ENCODE measurements around the gene OR4C16.

OR4C16 gene

GRCh38 chr11:55571828-55572227, at the start of gene OR4C16:
Gene OR4C16, plus strand, starts transcription at chr11:55572128. Its CDS starts 0 bp downstream, at chr11:55572128.
- H3K27ac Mint-ChIP-seq = no peak within 1 kb of the TSS
- H3K36me3 Mint-ChIP-seq (ENCODE audit: low read depth) = no peaks in the 10 kb centered on the region
- H3K4me3 Mint-ChIP-seq = no peak within 1 kb of the TSS
- H3K27me3 Mint-ChIP-seq (ENCODE audit: low read depth) = no peaks in the 10 kb centered on the region
- H3K4me1 Mint-ChIP-seq (ENCODE audit: low read depth) = no peaks in the 10 kb centered on the region
- H3K9me3 Mint-ChIP-seq = peaks cover 42% of the 10 kb centered on the region

GRCh38 chr11:55554169-55554568, 17.8 kb upstream of the OR4C16 start, which contains the start of gene OR4C15:
Gene OR4C15, plus strand, starts transcription at chr11:55554469. Its CDS starts 0 bp downstream, at chr11:55554469.
- Mint-ChIP-seq H3K9me3 (peaks cover 41% of the 10 kb centered on the region), H3K36me3 (ENCODE audit: low read depth) (no peaks in the 10 kb centered on the region), H3K27ac (no peak within 1 kb of the TSS), H3K4me1 (ENCODE audit: low read depth) (no peaks in the 10 kb centered on the region), H3K4me3 (no peak within 1 kb of the TSS), H3K27me3 (ENCODE audit: low read depth) (no peaks in the 10 kb centered on the region)

- no peaks in the 10 kb centered on the region for H3K27me3 Mint-ChIP-seq (ENCODE audit: low read depth)
- H3K9me3 Mint-ChIP-seq = peaks cover 47% of the 10 kb centered on the region
- H3K36me3 Mint-ChIP-seq (ENCODE audit: low read depth) = no peaks in the 10 kb centered on the region
- H3K4me1 Mint-ChIP-seq (ENCODE audit: low read depth) = no peaks in the 10 kb centered on the region
- no peak overlapping the region for H3K27ac Mint-ChIP-seq
- no peak overlapping the region for H3K4me3 Mint-ChIP-seq
Measured at GRCh38 chr11:55572548-55572947, 620 bp downstream of the OR4C16 start.

GRCh38 chr11:55607545-55607944, 35.6 kb downstream of the OR4C16 start, which contains the start of gene OR4C11:
Gene OR4C11, minus strand, starts transcription at chr11:55607645. Its CDS starts 3,272 bp downstream, at chr11:55604373.
- Mint-ChIP-seq H3K36me3 (ENCODE audit: low read depth) (no peaks in the 10 kb centered on the region), H3K4me1 (ENCODE audit: low read depth) (no peaks in the 10 kb centered on the region), H3K27ac (no peak within 1 kb of the TSS), H3K27me3 (ENCODE audit: low read depth) (no peaks in the 10 kb centered on the region), H3K4me3 (no peak within 1 kb of the TSS), H3K9me3 (peaks cover 41% of the 10 kb centered on the region)
